ENCODE measurements around the gene PEX14. TPM values are rescaled to one million over a fixed set of nuclear protein-coding genes. Genes with fewer than 3 reads are reported as not detected.

Gene PEX14
- polyA plus RNA-seq, 1 donor from 2014 or later: 13.5 TPM

GRCh38 chr1:10625554-10625953 is 150.8 kb downstream of the PEX14 start:
- Histone ChIP-seq H3K36me3 (ENCODE audit: insufficient read depth, low read length) (no peaks in the 10 kb centered on the region), H3K4me2 (ENCODE audit: low read length) (no peak overlapping the region), H2AFZ (ENCODE audit: low read depth, low read length) (no peak overlapping the region), H3F3A (ENCODE audit: insufficient read depth, low read length, poor library complexity, severe bottlenecking) (no peaks in the 10 kb centered on the region), H3K9ac (ENCODE audit: low read length) (no peak overlapping the region), H3K4me3 (ENCODE audit: low read length) (no peak overlapping the region), H4K20me1 (ENCODE audit: insufficient read depth) (no peaks in the 10 kb centered on the region), H3K9me2 (ENCODE audit: insufficient read depth, low read length) (no peaks in the 10 kb centered on the region), H3K27me3 (ENCODE audit: insufficient read depth, low read depth, low read length) (no peaks in the 10 kb centered on the region), H3K9me3 (ENCODE audit: low read length) (no peaks in the 10 kb centered on the region), H3K79me2 (replicated peaks; ENCODE audit: insufficient read depth, low read length) (no peaks in the 10 kb centered on the region), H3K27ac (ENCODE audit: low read length) (no peak overlapping the region)
- TF ChIP-seq SMC3 (conservative IDR thresholded peaks at IDR 0.05; ENCODE audit: poor library complexity): no peak
- no peak for TF ChIP-seq POLR2AphosphoS5 (IDR thresholded peaks at IDR 0.05)
- TF ChIP-seq CTCF (IDR thresholded peaks at IDR 0.05; ENCODE audit: poor library complexity, severe bottlenecking): no peak
- no peak for TF ChIP-seq EP300 (conservative IDR thresholded peaks at IDR 0.05; ENCODE audit: poor library complexity, severe bottlenecking)
- no peak for TF ChIP-seq RAD21 (conservative IDR thresholded peaks at IDR 0.05)
- no peak for TF ChIP-seq TAF1 (IDR thresholded peaks at IDR 0.05; ENCODE audit: low read depth)
- TF ChIP-seq REST (IDR thresholded peaks at IDR 0.05; ENCODE audit: borderline replicate concordance): no peak
- TF ChIP-seq MXI1 (conservative IDR thresholded peaks at IDR 0.05; ENCODE audit: poor library complexity, severe bottlenecking): no peak
- no peak for TF ChIP-seq EZH2 (IDR thresholded peaks at IDR 0.05; ENCODE audit: borderline replicate concordance, insufficient read depth, low read length, poor library complexity, severe bottlenecking)

- H3K27ac ChIP-seq (ENCODE audit: low read length): no peak overlapping the region
Measured at GRCh38 chr1:10626131-10626731, 151.5 kb downstream of the PEX14 start.

More at GRCh38 chr1:10626131-10626731, 151.5 kb downstream of the PEX14 start:
- Histone ChIP-seq H3K4me3 (ENCODE audit: low read length) (no peak overlapping the region), H2AFZ (ENCODE audit: low read depth, low read length) (no peak overlapping the region), H3K4me2 (ENCODE audit: low read length) (no peak overlapping the region), H3K9ac (ENCODE audit: low read length) (no peak overlapping the region), H3F3A (ENCODE audit: insufficient read depth, low read length, poor library complexity, severe bottlenecking) (no peaks in the 10 kb centered on the region), H4K20me1 (ENCODE audit: insufficient read depth) (no peaks in the 10 kb centered on the region), H3K9me3 (ENCODE audit: low read length) (no peaks in the 10 kb centered on the region), H3K36me3 (ENCODE audit: insufficient read depth, low read length) (no peaks in the 10 kb centered on the region), H3K27me3 (ENCODE audit: insufficient read depth, low read depth, low read length) (no peaks in the 10 kb centered on the region), H3K79me2 (replicated peaks; ENCODE audit: insufficient read depth, low read length) (no peaks in the 10 kb centered on the region), H3K9me2 (ENCODE audit: insufficient read depth, low read length) (no peaks in the 10 kb centered on the region)
- TF ChIP-seq EP300 (conservative IDR thresholded peaks at IDR 0.05; ENCODE audit: poor library complexity, severe bottlenecking) (no peak), RAD21 (conservative IDR thresholded peaks at IDR 0.05) (no peak), SMC3 (conservative IDR thresholded peaks at IDR 0.05; ENCODE audit: poor library complexity) (no peak), POLR2AphosphoS5 (IDR thresholded peaks at IDR 0.05) (no peak), REST (IDR thresholded peaks at IDR 0.05; ENCODE audit: borderline replicate concordance) (no peak), EZH2 (IDR thresholded peaks at IDR 0.05; ENCODE audit: borderline replicate concordance, insufficient read depth, low read length, poor library complexity, severe bottlenecking) (no peak)
